HepG2 (cell line): ENCODE results near the gene SKP1. TPM values are rescaled to one million over a fixed set of nuclear protein-coding genes. Genes with fewer than 3 reads are reported as not detected.

ENCODE experiments used
- AKAP8 ChIP-seq: sonication (generic); formaldehyde crosslinking; IDR thresholded peaks from 2 replicates; pipeline ENCODE4 v1.5.1; 2020; ENCODE audit warnings: mild to moderate bottlenecking, missing genetic modification reagents
- CCDC6 ChIP-seq: sonication (generic); formaldehyde crosslinking; IDR thresholded peaks from 2 replicates; pipeline ENCODE4 v1.8.1; 2022; ENCODE audit warnings: mild to moderate bottlenecking, missing genetic modification reagents, moderate library complexity
- HBP1 ChIP-seq: IDR thresholded peaks from 2 replicates; pipeline ENCODE4 v1.6.1; 2016; ENCODE audit warnings: low read depth, control low read depth
- HINFP ChIP-seq: sonication (generic); formaldehyde crosslinking; IDR thresholded peaks from 2 replicates; pipeline ENCODE4 v1.4.0; 2020; ENCODE audit warnings: low read depth, mild to moderate bottlenecking, missing genetic modification reagents
- IRF1 ChIP-seq: sonication (generic); formaldehyde crosslinking; IDR thresholded peaks from 2 replicates; pipeline ENCODE4 v1.4.0; 2020; ENCODE audit warnings: low read depth, mild to moderate bottlenecking, missing genetic modification reagents
- MTA1 ChIP-seq: sonication (generic); formaldehyde crosslinking; IDR thresholded peaks from 2 replicates; pipeline ENCODE4 v1.4.0; 2020; ENCODE audit warnings: missing genetic modification reagents, mild to moderate bottlenecking, borderline replicate concordance
- MYNN ChIP-seq: sonication (generic); formaldehyde crosslinking; IDR thresholded peaks from 2 replicates; pipeline ENCODE4 v1.4.0; 2020; ENCODE audit warnings: mild to moderate bottlenecking, low read depth, missing genetic modification reagents
- ONECUT2 ChIP-seq: sonication (generic); formaldehyde crosslinking; IDR thresholded peaks from 2 replicates; pipeline ENCODE4 v1.4.0; 2020; ENCODE audit warnings: missing genetic modification reagents
- PRDM15 ChIP-seq: sonication (generic); formaldehyde crosslinking; IDR thresholded peaks from 2 replicates; pipeline ENCODE4 v1.4.0; 2020; ENCODE audit warnings: missing genetic modification reagents
- PRMT3 ChIP-seq: sonication (generic); formaldehyde crosslinking; IDR thresholded peaks from 2 replicates; pipeline ENCODE4 v1.8.1; 2022; ENCODE audit warnings: low read depth, mild to moderate bottlenecking, moderate library complexity, missing genetic modification reagents, borderline replicate concordance
- RFXAP ChIP-seq: sonication (generic); formaldehyde crosslinking; IDR thresholded peaks from 2 replicates; pipeline ENCODE4 v1.4.0; 2020; ENCODE audit warnings: missing genetic modification reagents, borderline replicate concordance
- SNAPC2 ChIP-seq: sonication (generic); formaldehyde crosslinking; IDR thresholded peaks from 2 replicates; pipeline ENCODE4 v1.8.1; 2022; ENCODE audit warnings: mild to moderate bottlenecking, missing genetic modification reagents
- SP140L ChIP-seq: sonication (generic); formaldehyde crosslinking; IDR thresholded peaks from 2 replicates; pipeline ENCODE4 v1.4.0; 2020; ENCODE audit warnings: missing genetic modification reagents, borderline replicate concordance
- ZNF160 ChIP-seq: sonication (generic); formaldehyde crosslinking; IDR thresholded peaks from 2 replicates; pipeline ENCODE4 v1.8.0; 2022; ENCODE audit warnings: mild to moderate bottlenecking, inconsistent platforms, missing genetic modification reagents
- ZNF451 ChIP-seq: sonication (generic); formaldehyde crosslinking; IDR thresholded peaks from 2 replicates; pipeline ENCODE4 v1.5.0; 2020; ENCODE audit warnings: mild to moderate bottlenecking, missing genetic modification reagents
- ZNF484 ChIP-seq: sonication (generic); formaldehyde crosslinking; IDR thresholded peaks from 2 replicates; pipeline ENCODE4 v1.5.1; 2020; ENCODE audit warnings: mild to moderate bottlenecking, low read depth, missing genetic modification reagents, borderline replicate concordance
- ZNF547 ChIP-seq: sonication (generic); formaldehyde crosslinking; IDR thresholded peaks from 2 replicates; pipeline ENCODE4 v1.5.1; 2020; ENCODE audit warnings: mild to moderate bottlenecking, missing genetic modification reagents
- ZNF580 ChIP-seq: IDR thresholded peaks from 2 replicates; pipeline ENCODE4 v1.6.1; 2016; ENCODE audit warnings: low read depth, borderline replicate concordance
- ZNF784 ChIP-seq: sonication (generic); formaldehyde crosslinking; IDR thresholded peaks from 2 replicates; pipeline ENCODE4 v1.5.1; 2020; ENCODE audit warnings: missing genetic modification reagents, mild to moderate bottlenecking, borderline replicate concordance
- polyA plus RNA-seq, 8 experiments: library from polyadenylated mRNA; depleted of rRNA in 3 of 8; stranded (reverse) in 7 of 8; unstranded in 1 of 8; fragments of >200 nt; fragmentation: Illumina TruSeq in 4 of 8; extraction: Trizol in 4 of 8; gene quantifications; 2 replicates each; pipeline versions ENCODE4 v1.2.1 to v1.2.3, GENCODE V29; 2011 to 2016; ENCODE audit warnings: low read depth in 4 of 8, missing spikeins in 1 of 8, mixed read lengths in 1 of 8; ENCODE audit not compliant: insufficient read depth in 1 of 8
- total RNA-seq, 5 experiments: library from RNA; depleted of rRNA; stranded (reverse); fragments of >200 nt; fragmentation: Illumina TruSeq; extraction: Trizol; gene quantifications; 2 replicates each; pipeline ENCODE4 v1.2.3, GENCODE V29; 2016; ENCODE audit warnings: low read depth in 1 of 5

The SKP1 gene
- total and polyA plus RNA-seq, 2 of the 13 experiments (the other 11 are each of a cell fraction or from before 2014, with no cell fraction given): 134 to 340 TPM

- TF ChIP-seq ZNF784 (CRISPR knock-in tag) (0 out of 2 replicates have a peak, but pooled peaks have one; percentile 54), ZNF580 (CRISPR knock-in tag) (peak; percentile 55; the same call in 1 of the 2 replicates), ZNF160 (CRISPR knock-in tag) (peak; percentile 80; the same call in 1 of the 2 replicates), MTA1 (CRISPR knock-in tag) (peak; percentile 75; the same call in 1 of the 2 replicates), IRF1 (CRISPR knock-in tag) (no peak), SNAPC2 (CRISPR knock-in tag) (0 out of 2 replicates have a peak, but pooled peaks have one; percentile 23), CCDC6 (CRISPR knock-in tag) (peak; percentile 46; the same call in 1 of the 2 replicates), MYNN (CRISPR knock-in tag) (0 out of 2 replicates have a peak, but pooled peaks have one; percentile 55), ONECUT2 (CRISPR knock-in tag) (no peak), AKAP8 (CRISPR knock-in tag) (no peak), PRMT3 (CRISPR knock-in tag) (no peak), ZNF484 (CRISPR knock-in tag) (0 out of 2 replicates have a peak, but pooled peaks have one; percentile 44), ZNF547 (CRISPR knock-in tag) (peak; percentile 90; the same call in 1 of the 2 replicates), RFXAP (CRISPR knock-in tag) (peak; percentile 85; the same call in 1 of the 2 replicates), SP140L (CRISPR knock-in tag) (no peak), ZNF451 (CRISPR knock-in tag) (peak; percentile 84), HBP1 (CRISPR knock-in tag) (no peak), HINFP (CRISPR knock-in tag) (peak; percentile 88), PRDM15 (CRISPR knock-in tag) (peak; percentile 57; the same call in 1 of the 2 replicates)
Measured at GRCh38 chr5:134176511-134177368, at the start of gene SKP1 (continued).
